ENCODE results near the gene NUTM2B. TPM values are rescaled to one million over a fixed set of nuclear protein-coding genes. Genes with fewer than 3 reads are reported as not detected.
"Not testable (repeated sequence)": the region's sequence is repeated elsewhere in the genome, so short reads cannot be mapped to it uniquely, and the experiment has no call there.

Gene NUTM2B
- 0.30 TPM for total RNA-seq

GRCh38 chr10:79702927-79703326 is at the start of gene NUTM2B:
Gene NUTM2B, plus strand, starts transcription at chr10:79703227. Its CDS starts 383 bp downstream, at chr10:79703610.
- not testable (repeated sequence) for DNase-seq

- DNase-seq, result not testable (repeated sequence)
These were observed 39.7 kb upstream of the NUTM2B start for GRCh38 chr10:79663287-79663686.

- not testable (repeated sequence) for DNase-seq
These were observed 38.3 kb upstream of the NUTM2B start for GRCh38 chr10:79664686-79665085.

GRCh38 chr10:79669248-79669788 is 33.7 kb upstream of the NUTM2B start:
- not testable (repeated sequence) for DNase-seq

- not testable (repeated sequence) for DNase-seq
These were observed 28.1 kb upstream of the NUTM2B start for GRCh38 chr10:79674878-79675277.

- DNase-seq, result not testable (repeated sequence)
These were observed 19.8 kb upstream of the NUTM2B start for GRCh38 chr10:79683026-79683883.

GRCh38 chr10:79683884-79684720 is 18.9 kb upstream of the NUTM2B start:
- not testable (repeated sequence) for DNase-seq

GRCh38 chr10:79685044-79685685 is 17.9 kb upstream of the NUTM2B start:
- not testable (repeated sequence) for DNase-seq

- not testable (repeated sequence) for DNase-seq
These were observed 16.4 kb upstream of the NUTM2B start for GRCh38 chr10:79686595-79686994.

- DNase-seq, result not testable (repeated sequence)
These were observed 15.4 kb upstream of the NUTM2B start for GRCh38 chr10:79687406-79688150.

GRCh38 chr10:79688798-79689197 is 14.2 kb upstream of the NUTM2B start:
- not testable (repeated sequence) for DNase-seq

GRCh38 chr10:79696596-79696995 is 6.4 kb upstream of the NUTM2B start:
- not testable (repeated sequence) for DNase-seq

GRCh38 chr10:79697141-79697540 is 5.9 kb upstream of the NUTM2B start:
- not testable (repeated sequence) for DNase-seq

- DNase-seq, result not testable (repeated sequence)
These were observed 2.6 kb upstream of the NUTM2B start for GRCh38 chr10:79700381-79700944.

- DNase-seq, result not testable (repeated sequence)
These were observed 4.0 kb downstream of the NUTM2B start for GRCh38 chr10:79707017-79707416.

GRCh38 chr10:79714976-79715375 is 11.9 kb downstream of the NUTM2B start:
- not testable (repeated sequence) for DNase-seq

- DNase-seq, result not testable (repeated sequence)
These were observed 14.0 kb downstream of the NUTM2B start for GRCh38 chr10:79716917-79717579.

- not testable (repeated sequence) for DNase-seq
These were observed 17.0 kb downstream of the NUTM2B start for GRCh38 chr10:79720000-79720399.

GRCh38 chr10:79726620-79727019 is 23.6 kb downstream of the NUTM2B start:
- DNase-seq, result not testable (repeated sequence)

GRCh38 chr10:79744844-79745243 is 41.8 kb downstream of the NUTM2B start:
- DNase-seq, result not testable (repeated sequence)
